Prostate gland (tissue), 2 donors: ENCODE results near the gene ALG6. TPM values are rescaled to one million over a fixed set of nuclear protein-coding genes. Genes with fewer than 3 reads are reported as not detected.
"Not testable (repeated sequence)": the region's sequence is repeated elsewhere in the genome, so short reads cannot be mapped to it uniquely, and the experiment has no call there.

Source experiments
- DNase-seq: peaks from one replicate; pipeline ENCODE4 v3.0.0-alpha.2; 2019; ENCODE audit warnings: low spot score
- H3K27ac ChIP-seq, 2 donors: fragments of 200-600 bp; sonication (generic); 2 replicates each; pipeline ENCODE4 v1.5.1; 2017 to 2019
- H3K27me3 ChIP-seq: fragments of 200-600 bp; sonication (generic); replicated peaks from 2 replicates; pipeline ENCODE4 v1.5.1; 2019; ENCODE audit not compliant: insufficient read depth
- H3K36me3 ChIP-seq, 2 donors: fragments of 200-600 bp; sonication (generic); 1 replicate in 1 of 2; 2 replicates in 1 of 2; pipeline versions ENCODE4 v1.5.1 to v1.8.1; 2017 to 2019
- H3K4me1 ChIP-seq: fragments of 200-600 bp; sonication (generic); replicated peaks from 2 replicates; pipeline ENCODE4 v1.5.1; 2019
- H3K4me3 ChIP-seq, 2 donors: fragments of 200-600 bp; sonication (generic); 2 replicates each; pipeline ENCODE4 v1.5.1; 2017 to 2019
- H3K9me3 ChIP-seq: fragments of 200-600 bp; sonication (generic); 2 replicates; pipeline ENCODE4 v1.5.1; 2017
- CTCF ChIP-seq, 4 experiments: fragments of 200-600 bp in 2 of 4; fragments of 450-650 bp in 2 of 4; sonication (generic) in 2 of 4; IDR thresholded peaks; 1 replicate in 3 of 4; 2 replicates in 1 of 4; pipeline ENCODE4 v1.5.1; 2016 to 2019; ENCODE audit warnings: antibody characterized with exemption in 4 of 4, mild to moderate bottlenecking in 2 of 4, moderate library complexity in 2 of 4
- POLR2A ChIP-seq: fragments of 450-650 bp; IDR thresholded peaks from one replicate; pipeline ENCODE4 v1.6.1; 2016; ENCODE audit warnings: antibody characterized with exemption, mild to moderate bottlenecking
- POLR2AphosphoS5 ChIP-seq: sonication (generic); formaldehyde crosslinking; IDR thresholded peaks from one replicate; pipeline ENCODE4 v1.6.1; 2017; ENCODE audit warnings: antibody characterized with exemption
- WGBS: methylation state at CpG from one replicate; pipeline ENCODE4 v1.1.5; 2018; 5-methylcytosine and 5-hydroxymethylcytosine counted together
- intact Hi-C: fragments of 100-400 bp; cut with DNase I; formaldehyde crosslinking; loops from one replicate; pipeline ENCODE4 v1.14.2; 2022
- total RNA-seq, 2 donors: library from RNA; depleted of rRNA; stranded (reverse); fragments of >200 nt; gene quantifications; one replicate each; pipeline ENCODE4 v1.1.0, GENCODE V29; 2016

Gene ALG6
- total RNA-seq, 2 donors from 2014 or later, result 10.2 to 17.6 TPM

GRCh38 chr1:63350320-63350719 is 17.1 kb upstream of the ALG6 start:
- no peaks in the 10 kb centered on the region for H3K9me3 ChIP-seq
- no peaks in the 10 kb centered on the region for H3K36me3 ChIP-seq
- no peak for DNase-seq
- H3K4me3 ChIP-seq, result no peak overlapping the region
- intact Hi-C loops, result no loop called here
- WGBS, result 90% methylated on average over 5 of the region's 5 CpGs
- TF ChIP-seq POLR2A, result no peak
- TF ChIP-seq POLR2AphosphoS5, result no peak
- no peak for TF ChIP-seq CTCF (IDR thresholded peaks at IDR 0.05)
- no peaks in the 10 kb centered on the region for H3K4me1 ChIP-seq
- no peaks in the 10 kb centered on the region for H3K27me3 ChIP-seq
- no peak overlapping the region for H3K27ac ChIP-seq

GRCh38 chr1:63352736-63353135 is 14.7 kb upstream of the ALG6 start:
- H3K4me3 ChIP-seq, result no peak overlapping the region

GRCh38 chr1:63356234-63356633 is 11.2 kb upstream of the ALG6 start:
- WGBS, result 89% methylated on average over 2 of the region's 2 CpGs
- H3K27ac ChIP-seq, H3K36me3 ChIP-seq, H3K27me3 ChIP-seq, H3K4me3 ChIP-seq, H3K9me3 ChIP-seq, DNase-seq, H3K4me1 ChIP-seq, intact Hi-C loops: not testable (repeated sequence)

More at GRCh38 chr1:63352736-63353135, 14.7 kb upstream of the ALG6 start:
- Histone ChIP-seq H3K4me1 (no peaks in the 10 kb centered on the region), H3K27me3 (no peaks in the 10 kb centered on the region), H3K36me3 (no peaks in the 10 kb centered on the region), H3K9me3 (no peaks in the 10 kb centered on the region), H3K27ac (no peak overlapping the region)
- DNase-seq, result no peak
- intact Hi-C loops, result no loop called here
- 89% methylated on average over 2 of the region's 2 CpGs for WGBS
- no peak for TF ChIP-seq CTCF (IDR thresholded peaks at IDR 0.05)
- TF ChIP-seq POLR2AphosphoS5, result no peak
- no peak for TF ChIP-seq POLR2A

GRCh38 chr1:63359561-63359960 is 7.9 kb upstream of the ALG6 start:
- DNase-seq, result no peak
- intact Hi-C loops, result no loop called here
- Histone ChIP-seq H3K4me1 (no peaks in the 10 kb centered on the region), H3K36me3 (no peaks in the 10 kb centered on the region), H3K27me3 (no peaks in the 10 kb centered on the region), H3K4me3 (no peak overlapping the region), H3K27ac (no peak overlapping the region), H3K9me3 (no peaks in the 10 kb centered on the region)
- TF ChIP-seq POLR2AphosphoS5, result no peak
- TF ChIP-seq CTCF (IDR thresholded peaks at IDR 0.05), result no peak
- no peak for TF ChIP-seq POLR2A
- WGBS, result 87% methylated on average over 5 of the region's 5 CpGs

GRCh38 chr1:63362073-63362472 is 5.4 kb upstream of the ALG6 start:
- DNase-seq, result no peak
- Histone ChIP-seq H3K27me3 (no peaks in the 10 kb centered on the region), H3K4me3 (no peak overlapping the region), H3K36me3 (no peaks in the 10 kb centered on the region), H3K9me3 (no peaks in the 10 kb centered on the region), H3K27ac (no peak overlapping the region), H3K4me1 (no peaks in the 10 kb centered on the region)
- intact Hi-C loops, result no loop called here
- TF ChIP-seq POLR2AphosphoS5, result peak; percentile 60
- TF ChIP-seq POLR2A, result no peak
- 45% methylated on average over 1 of the region's 1 CpG for WGBS

- TF ChIP-seq CTCF (IDR thresholded peaks at IDR 0.05), result no peak
- no peak for TF ChIP-seq POLR2A
- TF ChIP-seq POLR2AphosphoS5, result no peak
- Histone ChIP-seq H3K4me1 (no peaks in the 10 kb centered on the region), H3K4me3 (no peak overlapping the region), H3K9me3 (no peaks in the 10 kb centered on the region), H3K27ac (no peak overlapping the region), H3K27me3 (no peaks in the 10 kb centered on the region), H3K36me3 (no peaks in the 10 kb centered on the region)
- DNase-seq, result no peak
- 96% methylated on average over 1 of the region's 1 CpG for WGBS
- intact Hi-C loops, result no loop called here
These were observed 4.8 kb upstream of the ALG6 start for GRCh38 chr1:63362578-63362977.
